Tibial nerve (tissue), 3 donors: ENCODE measurements around the gene CLEC10A.

Source experiments
- CTCF ChIP-seq, 5 experiments: fragments of 200-600 bp in 3 of 5; fragments of 450-650 bp in 2 of 5; sonication (generic) in 3 of 5; IDR thresholded peaks; one replicate each; pipeline ENCODE4 v1.5.1; 2016 to 2019; ENCODE audit warnings: antibody characterized with exemption in 5 of 5, mild to moderate bottlenecking in 3 of 5, moderate library complexity in 2 of 5
- POLR2A ChIP-seq, 2 donors: fragments of 450-650 bp; IDR thresholded peaks; one replicate each; pipeline ENCODE4 v1.6.1; 2017; ENCODE audit warnings: antibody characterized with exemption in 2 of 2, mild to moderate bottlenecking in 2 of 2, moderate library complexity in 2 of 2

DNA sequence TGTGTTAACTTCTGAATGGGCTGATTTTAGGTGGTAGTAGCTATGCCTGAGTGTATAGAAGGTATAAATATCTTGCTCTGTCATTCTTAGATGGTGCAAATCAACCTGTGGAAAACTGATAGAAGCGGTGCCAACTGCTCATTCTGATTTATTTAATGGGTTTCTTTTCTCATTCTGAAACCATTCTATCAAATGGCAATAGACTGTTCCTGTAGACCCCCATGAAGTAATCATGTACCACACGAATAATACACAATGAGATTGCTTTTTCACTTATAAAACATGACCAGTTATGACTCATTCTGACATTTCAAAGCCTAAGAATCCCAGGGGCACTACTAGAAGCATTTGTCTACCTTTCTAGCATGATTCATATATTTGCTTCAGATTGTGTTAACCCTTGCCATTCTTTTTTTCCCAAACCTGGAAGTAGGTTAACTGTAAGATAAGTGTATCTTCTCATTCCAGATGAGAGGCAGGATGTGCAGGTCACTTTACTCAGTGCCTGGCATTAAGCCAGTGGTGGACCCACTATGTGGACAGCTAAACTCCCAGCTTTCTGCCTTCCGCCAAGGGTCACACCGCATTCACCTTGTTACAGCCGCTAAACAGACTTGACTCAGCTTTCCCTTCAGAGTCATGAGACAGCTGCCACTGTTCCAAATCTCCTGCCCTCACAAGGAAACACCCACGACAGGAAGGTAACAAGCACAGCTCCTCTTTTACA lies 19.7 kb downstream of the CLEC10A start:
- no peak for TF ChIP-seq CTCF (IDR thresholded peaks at IDR 0.05)
- TF ChIP-seq POLR2A (IDR thresholded peaks at IDR 0.05): no peak
